Choroid plexus epithelial cell (primary cell): Measurements from ENCODE around the gene GOLGA1.
"Not testable (repeated sequence)": the region's sequence is repeated elsewhere in the genome, so short reads cannot be mapped to it uniquely, and the experiment has no call there.

Source experiments
- DNase-seq: peaks from one replicate; pipeline ENCODE4 v3.0.0-alpha.2; 2010; ENCODE audit warnings: low read depth
- H3K4me3 ChIP-seq: 2 replicates; pipeline ENCODE4 v1.5.1; 2011; ENCODE audit warnings: low read depth, mild to moderate bottlenecking, control low read depth, low read length, moderate library complexity
- CTCF ChIP-seq: conservative IDR thresholded peaks from 2 replicates; pipeline ENCODE4 v1.5.1; 2011; ENCODE audit warnings: low read depth, mild to moderate bottlenecking, control low read depth, inconsistent platforms, low read length, moderate library complexity

The GOLGA1 gene

GRCh38 chr9:124939944-124940343, 939 bp downstream of the GOLGA1 start:
- no peak for DNase-seq
- peak overlapping the region; percentile 89 for H3K4me3 ChIP-seq
- TF ChIP-seq CTCF = no peak

GRCh38 chr9:124934290-124934689, 6.6 kb downstream of the GOLGA1 start:
- DNase-seq = peak; percentile 59
- no peak for TF ChIP-seq CTCF
- no peak overlapping the region for H3K4me3 ChIP-seq

GRCh38 chr9:124932333-124932732, 8.6 kb downstream of the GOLGA1 start:
- TF ChIP-seq CTCF = no peak
- H3K4me3 ChIP-seq = no peak overlapping the region
- DNase-seq = no peak

GRCh38 chr9:124929464-124929863, 11.4 kb downstream of the GOLGA1 start:
- DNase-seq = no peak
- no peak overlapping the region for H3K4me3 ChIP-seq
- no peak for TF ChIP-seq CTCF

- DNase-seq = no peak
- H3K4me3 ChIP-seq = no peak overlapping the region
- TF ChIP-seq CTCF = no peak
Observed at GRCh38 chr9:124928116-124928515, 12.8 kb downstream of the GOLGA1 start.

- DNase-seq = peak; percentile 22
Observed at GRCh38 chr9:124920394-124920793, 20.5 kb downstream of the GOLGA1 start.

GRCh38 chr9:124914753-124915405, 26.0 kb downstream of the GOLGA1 start:
- no peak for DNase-seq
- no peak for TF ChIP-seq CTCF
- H3K4me3 ChIP-seq = no peak overlapping the region

More at GRCh38 chr9:124920394-124920793, 20.5 kb downstream of the GOLGA1 start:
- H3K4me3 ChIP-seq = not testable (repeated sequence)
